ENCODE results near the gene DHRS4.

Gene DHRS4

DNA sequence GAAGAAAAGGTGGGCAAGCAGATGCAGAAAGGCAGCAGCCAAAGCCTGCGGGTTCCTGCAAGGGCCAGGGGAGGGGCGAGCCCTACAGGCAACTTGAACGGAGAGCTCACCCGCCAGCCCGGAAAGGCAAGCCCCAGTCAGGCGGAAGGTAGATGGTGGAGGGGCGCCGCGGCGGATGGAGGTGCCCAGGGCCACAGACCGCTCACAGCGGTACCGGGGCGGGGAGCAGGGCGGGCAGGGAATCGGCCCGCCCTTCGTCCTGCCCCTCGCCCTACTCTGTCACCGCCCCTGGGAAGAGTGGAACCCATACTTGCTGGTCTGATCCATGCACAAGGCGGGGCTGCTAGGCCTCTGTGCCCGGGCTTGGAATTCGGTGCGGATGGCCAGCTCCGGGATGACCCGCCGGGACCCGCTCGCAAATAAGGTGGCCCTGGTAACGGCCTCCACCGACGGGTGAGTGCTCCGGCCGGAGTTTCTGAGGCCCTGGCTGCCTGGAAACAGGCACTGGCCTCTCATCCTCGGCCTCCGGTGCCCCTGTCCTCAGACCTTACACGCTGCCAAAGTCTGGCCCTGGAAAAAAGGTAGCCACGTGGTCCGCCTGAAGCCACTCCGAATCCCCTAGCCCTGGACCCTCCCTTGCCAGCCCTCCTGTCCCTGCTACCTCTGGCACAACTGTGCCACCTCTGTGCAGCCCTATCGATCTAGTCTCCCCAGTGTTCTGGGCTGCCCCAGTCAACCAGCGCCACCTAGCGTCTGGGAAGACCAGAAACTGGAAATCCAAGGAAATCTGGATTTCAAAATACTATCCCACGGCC lies at the start of gene DHRS4:
TSS of gene DHRS4 (plus strand) at position 307 of the 815 bp plus-strand sequence. CDS start at position 326, 19 bp downstream.
- peak; percentile 89 for DNase-seq

- DNase-seq = peak; percentile 18
Observed at GRCh38 chr14:23910101-23910875, 43.3 kb upstream of the DHRS4 start.

DNA sequence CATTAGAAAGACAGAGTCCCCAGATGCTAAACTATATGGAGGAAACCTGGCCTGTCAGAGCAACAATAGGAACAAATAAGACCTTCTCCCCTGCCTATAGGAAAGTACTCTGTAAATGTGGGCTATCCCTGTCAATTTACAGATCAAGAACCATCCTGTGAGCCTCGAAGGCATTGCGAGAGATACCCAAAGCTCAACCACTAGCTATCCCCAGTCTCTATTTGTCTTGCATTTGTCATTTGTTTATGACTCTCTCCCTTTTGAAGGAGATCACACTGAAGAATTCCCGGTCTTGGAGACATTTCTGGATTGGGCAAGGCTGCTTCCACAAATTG lies 42.7 kb upstream of the DHRS4 start:
- no peak for DNase-seq

GRCh38 chr14:23915559-23915958 lies 38.0 kb upstream of the DHRS4 start:
- no peak for DNase-seq

- DNase-seq = no peak
Observed at GRCh38 chr14:23916004-23916403, 37.6 kb upstream of the DHRS4 start.

DNA sequence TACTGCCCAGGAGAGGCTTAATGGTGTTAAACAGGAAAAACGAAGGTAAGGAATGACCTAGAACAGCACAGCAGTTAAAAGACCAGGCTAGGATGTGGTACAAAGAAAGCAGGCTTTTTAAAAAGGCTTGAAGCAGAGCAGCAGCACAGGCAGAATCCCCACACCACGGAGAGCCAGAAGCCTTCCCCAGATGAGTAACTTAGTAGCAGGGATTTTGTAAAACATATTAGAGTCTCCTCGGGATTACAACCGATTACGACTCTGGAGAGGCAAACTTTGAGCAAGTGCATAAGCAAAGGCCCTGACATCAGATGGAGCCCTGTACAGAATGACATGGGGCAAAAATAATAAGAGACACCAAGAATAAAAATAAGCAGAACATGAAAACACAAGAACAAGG lies 37.1 kb upstream of the DHRS4 start:
- DNase-seq = no peak

DNA sequence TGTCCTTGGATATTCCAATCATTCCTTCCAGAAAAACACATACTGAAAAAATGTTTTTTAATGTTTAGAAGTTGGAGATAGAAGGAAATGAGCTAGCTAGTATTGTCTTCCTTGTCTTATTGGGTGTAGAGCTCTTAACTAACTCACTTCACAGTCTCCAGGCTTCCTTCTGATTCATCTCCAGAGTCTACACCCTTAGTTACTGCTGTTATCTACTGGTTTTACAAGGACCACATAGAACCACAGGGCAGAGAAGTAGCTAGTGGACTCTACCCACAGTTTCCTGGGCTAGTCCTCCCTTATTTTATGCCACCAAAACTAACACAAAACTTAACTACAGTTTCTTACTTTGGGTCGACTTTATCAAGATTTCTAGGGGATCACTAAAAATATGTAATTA lies 31.0 kb upstream of the DHRS4 start:
- no peak for DNase-seq

DNA sequence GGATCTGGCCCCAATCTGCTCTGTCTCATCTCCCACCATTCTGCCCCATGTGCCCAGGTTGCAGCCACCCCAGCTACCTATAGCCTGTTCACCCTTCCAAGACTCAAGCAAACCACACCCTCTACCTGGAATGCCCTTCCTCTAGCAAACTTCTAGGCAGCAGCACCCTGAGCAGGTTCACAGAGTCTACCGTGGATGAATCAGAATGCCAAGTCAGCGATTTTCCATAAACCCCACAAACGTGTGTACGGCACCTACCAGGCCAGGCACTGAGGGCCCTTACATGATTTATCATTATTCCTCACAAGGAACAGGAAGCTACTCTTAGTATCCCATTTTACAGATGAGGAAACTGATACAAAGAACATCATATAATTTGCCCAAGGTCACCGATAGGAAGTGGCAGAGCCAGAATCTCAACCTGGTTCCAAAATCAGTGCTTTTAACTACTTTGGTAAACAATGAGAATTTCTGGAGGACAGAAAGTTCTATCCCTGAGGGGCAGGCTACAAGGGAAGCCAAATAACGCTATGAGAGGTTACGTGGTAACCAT lies 28.0 kb upstream of the DHRS4 start:
- no peak for DNase-seq

DNA sequence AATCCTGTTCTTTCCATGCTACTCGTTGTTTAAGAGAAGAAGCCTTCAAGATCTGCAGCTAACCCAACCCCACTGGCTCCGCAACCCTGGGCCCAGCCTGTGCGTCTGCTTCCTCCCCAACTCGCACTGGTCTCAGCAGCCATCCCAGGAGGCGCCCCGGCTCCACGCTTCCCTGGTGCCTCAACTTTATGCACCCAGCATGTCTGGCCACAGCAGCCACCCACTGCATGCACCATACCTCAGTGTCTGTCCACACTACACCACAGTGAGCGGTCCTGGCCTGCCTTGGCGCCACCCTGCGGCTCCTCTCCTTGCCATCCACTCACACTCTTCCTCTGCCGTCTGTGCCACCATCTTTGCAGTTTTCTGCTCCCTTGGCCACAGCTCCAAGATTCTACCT lies 27.0 kb upstream of the DHRS4 start:
- no peak for DNase-seq

DNA sequence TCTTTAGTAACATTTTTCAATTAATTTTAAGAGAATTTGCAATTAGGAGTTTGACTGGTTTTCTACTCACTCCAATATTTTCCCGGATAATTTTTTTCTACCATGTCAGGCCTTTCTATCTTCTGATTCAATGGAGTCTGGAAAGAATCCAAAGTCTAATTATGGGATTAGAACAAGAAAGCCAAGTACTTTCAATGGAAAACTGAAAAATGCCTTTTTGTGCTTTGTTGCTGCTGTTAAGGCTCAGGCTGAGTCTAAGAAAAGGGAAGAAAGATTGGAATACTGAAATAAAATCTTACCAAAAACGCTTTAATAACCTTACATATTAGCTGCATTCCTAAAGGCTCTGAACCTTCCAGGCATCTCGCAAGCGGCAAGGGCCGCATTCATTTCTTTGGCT lies 24.4 kb upstream of the DHRS4 start:
- DNase-seq = no peak

DNA sequence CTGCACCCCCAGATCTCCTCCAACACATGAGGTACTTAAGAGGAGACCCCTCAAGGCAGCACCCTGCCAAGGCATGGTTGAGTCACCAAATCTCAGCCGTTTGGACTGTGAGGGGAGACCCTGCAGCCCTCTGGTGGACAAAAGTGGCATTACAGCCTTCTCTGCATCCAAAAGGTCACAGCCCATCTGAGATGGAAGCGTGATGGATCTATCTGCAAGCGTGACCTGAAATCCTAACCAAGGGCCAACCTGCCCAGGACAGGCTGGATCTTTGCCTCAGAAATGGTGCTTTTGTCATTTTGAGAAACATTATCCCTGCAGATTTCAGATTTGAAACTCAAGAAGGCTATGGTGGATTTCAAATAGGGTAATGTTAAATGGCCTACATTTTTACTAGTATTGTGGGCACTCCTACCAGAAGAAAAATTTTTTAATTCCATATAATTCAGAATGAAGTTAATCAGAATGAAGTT lies 23.7 kb upstream of the DHRS4 start:
- DNase-seq = peak; percentile 86

GRCh38 chr14:23930742-23931141 lies 22.8 kb upstream of the DHRS4 start:
- no peak for DNase-seq

DNA sequence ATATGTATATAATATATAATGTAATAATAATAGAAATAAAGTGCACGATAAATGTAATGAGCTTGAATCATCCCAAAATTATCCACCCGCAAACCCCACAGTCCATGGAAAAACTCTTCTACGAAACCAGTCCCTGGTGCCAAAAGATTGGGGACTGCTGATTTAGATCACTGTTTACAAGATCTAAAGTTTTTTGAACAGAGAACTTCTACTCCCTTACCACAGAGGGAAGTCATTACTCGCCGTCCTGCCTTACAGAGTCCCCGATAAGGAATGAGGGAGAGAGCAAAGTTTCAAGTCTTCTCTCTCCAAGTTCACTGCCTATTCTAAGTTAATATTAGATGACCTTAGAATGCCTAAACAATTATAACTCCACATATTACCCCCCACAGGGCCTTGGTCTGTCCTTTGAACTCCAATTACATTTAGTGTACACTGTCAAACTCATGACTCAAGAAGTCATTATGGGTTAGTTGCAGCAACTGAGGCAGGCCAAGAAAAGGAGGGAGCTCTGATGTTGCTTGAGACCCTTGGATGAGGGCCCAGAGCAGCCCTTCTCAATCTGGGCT lies 21.8 kb upstream of the DHRS4 start:
- no peak for DNase-seq

DNA sequence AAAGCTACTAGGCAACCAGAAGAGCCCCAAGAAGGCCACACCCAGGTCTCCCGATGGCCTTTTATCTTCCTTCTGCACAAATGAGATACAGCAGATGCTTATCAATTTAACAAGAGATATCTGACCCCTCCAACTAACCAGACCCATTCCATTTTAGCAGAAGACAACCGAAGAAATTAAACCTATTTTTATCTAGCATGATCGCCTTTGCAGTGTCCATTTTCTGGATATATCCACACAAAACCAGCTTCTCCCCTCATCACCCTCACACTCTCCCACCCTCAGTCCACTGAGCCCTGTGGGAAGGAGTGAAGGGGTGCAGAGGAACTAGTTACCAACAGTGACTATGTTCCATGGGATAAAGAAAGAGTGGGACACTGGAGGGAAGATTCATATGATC lies 20.9 kb upstream of the DHRS4 start:
- DNase-seq = no peak

- no peak for DNase-seq
Observed at GRCh38 chr14:23933108-23933741, 20.3 kb upstream of the DHRS4 start.

DNA sequence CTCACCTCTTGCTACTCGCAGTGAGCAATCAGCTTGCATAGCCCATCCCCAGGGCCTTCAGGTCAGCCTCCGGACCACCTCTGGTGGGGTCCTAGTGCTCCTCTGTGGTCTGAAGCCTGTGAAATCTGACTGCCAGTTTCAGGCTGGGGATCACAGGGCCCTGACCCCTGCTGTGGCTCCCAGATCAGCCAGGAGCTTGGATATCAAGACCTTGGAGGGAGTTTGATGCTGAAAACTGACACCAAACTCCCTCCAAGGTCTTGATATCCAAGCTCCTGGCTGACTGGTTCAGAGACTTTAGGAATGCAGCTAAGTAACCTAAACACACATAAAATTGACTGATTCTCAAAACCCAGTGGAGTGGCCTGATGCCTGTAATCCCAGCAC lies 19.8 kb upstream of the DHRS4 start:
- no peak for DNase-seq

GRCh38 chr14:23935158-23935557 lies 18.4 kb upstream of the DHRS4 start:
- DNase-seq = no peak

DNA sequence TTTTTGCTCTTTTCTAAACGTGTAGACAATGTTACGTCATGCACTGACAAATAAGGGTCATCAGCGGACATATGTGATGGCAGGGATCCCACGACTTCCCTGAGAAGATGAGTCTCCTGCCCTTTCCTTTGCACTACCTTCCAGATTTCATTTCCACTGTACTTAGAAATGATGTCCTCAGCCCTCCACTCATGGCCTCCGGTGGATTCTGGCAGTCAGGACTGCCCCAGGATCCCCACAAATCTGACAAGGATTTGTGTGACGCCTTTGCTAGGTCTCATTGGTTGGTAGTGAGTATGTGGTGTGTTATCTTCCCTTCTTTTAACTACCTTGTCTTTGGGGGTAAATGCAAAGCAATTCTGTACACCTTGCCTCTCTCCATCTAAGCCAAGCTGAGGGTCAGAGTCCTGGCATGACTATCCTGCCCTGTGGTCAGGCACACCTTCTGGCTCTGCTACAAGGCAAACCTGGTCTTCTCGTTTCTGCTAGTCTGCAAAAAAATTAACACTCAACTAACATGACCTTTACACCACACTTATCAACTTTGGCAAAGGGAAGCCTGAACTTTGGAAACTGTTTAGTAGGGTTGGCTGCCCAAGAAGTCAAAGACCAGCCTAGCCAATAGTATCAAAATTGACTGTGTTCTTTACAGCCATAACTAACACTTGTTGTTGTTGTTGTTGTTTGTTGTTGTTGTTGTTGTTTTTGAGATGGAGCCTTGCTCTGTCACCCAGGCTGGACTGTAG lies 17.3 kb upstream of the DHRS4 start:
- DNase-seq = no peak

- no peak for DNase-seq
Observed at GRCh38 chr14:23937203-23937602, 16.4 kb upstream of the DHRS4 start.

DNA sequence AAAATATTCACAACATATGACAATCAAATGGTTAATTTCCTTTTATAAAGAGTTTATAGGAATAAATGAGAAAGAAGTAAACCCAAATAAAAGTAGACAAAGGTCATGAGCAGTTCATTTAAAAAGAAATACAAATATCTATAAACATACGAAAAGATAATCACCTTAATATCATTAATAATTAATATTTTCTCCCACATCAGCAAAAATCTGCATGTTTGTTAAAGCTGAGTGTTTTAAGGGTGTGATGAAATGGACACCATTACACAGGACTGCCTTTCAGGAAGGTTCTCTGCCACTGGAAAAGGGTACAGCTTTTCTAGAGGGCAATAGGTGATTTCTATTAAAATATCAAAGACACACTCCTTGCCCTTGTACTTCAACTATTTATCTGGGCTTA lies 14.7 kb upstream of the DHRS4 start:
- no peak for DNase-seq

DNA sequence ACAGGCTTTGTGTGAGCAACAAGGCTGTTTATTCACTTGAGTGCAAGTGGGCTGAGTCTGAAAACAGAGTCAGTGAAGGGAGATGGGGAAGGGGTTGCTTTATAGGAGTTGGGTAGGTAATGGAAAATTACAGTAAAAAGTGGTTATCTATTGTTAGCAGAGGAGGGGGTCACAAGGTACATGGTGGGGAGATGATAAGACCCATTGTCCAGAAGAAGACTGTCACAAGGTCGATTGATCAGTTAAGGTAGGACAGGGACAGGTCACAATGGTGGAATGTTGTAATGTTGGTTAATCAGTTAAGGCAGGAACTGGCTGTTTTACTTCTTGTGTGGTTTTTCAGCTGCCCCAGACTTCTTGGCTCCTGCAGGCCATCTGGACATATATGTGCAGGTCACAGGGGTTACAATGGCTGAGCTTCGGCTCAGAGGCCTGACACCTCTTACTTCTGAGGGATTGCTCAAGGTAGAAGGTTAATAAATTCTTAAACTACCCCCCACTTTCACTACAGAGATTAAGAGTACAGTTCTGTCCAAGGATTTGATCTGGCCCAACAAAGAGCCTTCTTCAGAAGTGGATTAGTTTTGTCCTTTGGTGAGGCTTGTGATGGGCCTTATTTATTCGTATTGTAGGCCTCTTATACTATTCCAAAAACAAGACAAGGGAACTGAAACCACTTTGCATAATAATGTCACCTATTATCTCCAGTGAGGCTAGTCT lies 13.8 kb upstream of the DHRS4 start:
- no peak for DNase-seq

DNA sequence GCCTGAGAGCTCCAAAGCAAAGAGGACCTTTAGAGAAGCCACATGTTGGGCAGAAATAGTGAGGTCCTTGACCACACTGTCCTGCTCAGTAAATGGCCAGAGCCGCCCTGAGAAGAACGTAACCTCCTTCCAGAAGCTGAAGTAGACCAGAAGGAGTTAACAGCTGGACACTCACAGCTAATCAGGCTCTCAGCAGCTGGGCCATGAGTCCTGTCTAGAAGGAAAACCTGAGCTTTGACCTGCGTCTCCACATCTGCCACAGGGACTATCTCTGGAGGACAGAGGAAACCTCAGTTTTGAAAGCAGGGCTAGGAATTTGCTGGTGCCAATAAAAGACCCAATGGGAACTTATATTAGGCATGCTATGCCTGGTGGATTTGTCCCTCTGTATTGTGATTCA lies 12.3 kb upstream of the DHRS4 start:
- DNase-seq = no peak

Measured in activated CD4-positive, alpha-beta T cell treated with anti-CD3 and anti-CD28 coated beads, Interleukin-2, Interleukin-6, amounts not matched to agents 100 ng/mL and 50 ng/mL, durations not matched to agents 16 hours and 8 hours (primary cell).